ENCODE measurements around the gene ABCA4. TPM values are rescaled to one million over a fixed set of nuclear protein-coding genes. Genes with fewer than 3 reads are reported as not detected.

The ABCA4 gene
- total and polyA plus RNA-seq, 2 of the 8 experiments (the other 6 are each of a cell fraction or from before 2014, with no cell fraction given), result 0.06 TPM; not detected in 1

DNA sequence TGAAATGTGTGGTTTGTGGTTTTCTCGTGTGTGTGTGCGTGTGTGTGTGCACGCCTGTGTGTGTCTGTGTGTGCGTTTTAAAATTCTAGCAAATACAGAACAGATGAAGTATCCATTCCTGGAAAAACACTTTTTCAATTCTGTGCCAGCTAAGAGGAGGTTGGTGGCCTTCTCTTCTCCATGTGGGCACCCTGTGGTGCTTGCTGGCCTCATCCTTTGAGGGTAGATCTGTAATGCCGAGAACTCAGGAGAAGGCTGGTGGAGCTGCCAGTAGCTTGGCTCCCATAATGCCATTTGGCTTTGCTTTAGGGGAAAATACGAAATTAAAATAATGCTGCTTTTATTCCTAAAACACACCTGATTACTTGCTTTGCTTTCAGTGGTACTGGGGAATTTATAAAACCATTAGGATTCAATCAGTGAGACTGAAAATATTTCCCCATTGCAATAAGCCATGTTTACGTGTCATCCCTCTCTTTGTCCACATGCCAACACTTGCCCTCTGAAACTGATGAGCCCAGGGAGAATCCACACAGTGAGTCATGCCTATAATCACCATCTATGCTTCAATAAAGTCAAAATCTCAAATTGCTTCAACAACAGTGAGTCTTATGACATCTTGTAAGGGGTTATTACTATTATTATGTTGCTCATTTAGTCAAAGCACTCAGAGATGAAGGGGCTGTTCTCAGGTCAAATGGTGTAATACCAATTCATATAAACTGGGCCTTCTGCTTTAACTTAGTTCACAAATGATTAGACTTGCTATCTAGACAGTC lies 39.2 kb downstream of the ABCA4 start (continued):
- no peak for TF ChIP-seq SAP30 (IDR thresholded peaks at IDR 0.05; ENCODE audit: insufficient read depth, insufficient replicate concordance, low read length)
